ENCODE results near the gene ASS1.

GRCh38 chr9:130463763-130464745, 19.3 kb downstream of the ASS1 start:
- TF ChIP-seq CTCF (IDR thresholded peaks at IDR 0.05) (no peak), POLR2A (IDR thresholded peaks at IDR 0.05) (no peak)

Measured in Peyer's patch (tissue), 4 donors.